HEK293T (cell line): ENCODE measurements around the gene ABHD13.
"Not testable (repeated sequence)": the region's sequence is repeated elsewhere in the genome, so short reads cannot be mapped to it uniquely, and the experiment has no call there.

Experiments
- CTCF ChIA-PET: fragments of 350-600 bp; formaldehyde crosslinking; extraction: SDS; loops from one replicate; lab custom pipeline; 2021; ENCODE audit warnings: antibody characterized with exemption, inconsistent platforms; lab: Yijun Ruan, JAX
- POLR2A ChIA-PET: fragments of 350-600 bp; formaldehyde crosslinking; extraction: SDS; loops from one replicate; lab custom pipeline; 2020; ENCODE audit warnings: antibody characterized with exemption, inconsistent platforms; lab: Yijun Ruan, JAX
- DNase-seq: peaks from one replicate; pipeline ENCODE4 v3.0.0; 2012; ENCODE audit warnings: mixed read lengths; ENCODE audit errors: extremely low spot score
- ARNT ChIP-seq: fragments of 450-650 bp; IDR thresholded peaks from 2 replicates; pipeline ENCODE4 v1.6.1; 2017; ENCODE audit warnings: mild to moderate bottlenecking
- BHLHE40 ChIP-seq: fragments of 450-650 bp; IDR thresholded peaks from 2 replicates; pipeline ENCODE4 v1.6.1; 2016; ENCODE audit warnings: mild to moderate bottlenecking, moderate library complexity, borderline replicate concordance
- CTBP1 ChIP-seq: fragments of 450-650 bp; IDR thresholded peaks from 2 replicates; pipeline ENCODE4 v1.6.1; 2016; ENCODE audit warnings: borderline replicate concordance
- ELF4 ChIP-seq: fragments of 450-650 bp; IDR thresholded peaks from 2 replicates; pipeline ENCODE4 v1.6.1; 2017; ENCODE audit warnings: antibody characterized with exemption
- FOXA1 ChIP-seq: fragments of 450-650 bp; IDR thresholded peaks from 2 replicates; pipeline ENCODE4 v1.6.1; 2016; ENCODE audit warnings: mild to moderate bottlenecking
- FOXK2 ChIP-seq: fragments of 450-650 bp; IDR thresholded peaks from 2 replicates; pipeline ENCODE4 v1.6.1; 2016; ENCODE audit warnings: mild to moderate bottlenecking
- FOXM1 ChIP-seq: fragments of 450-650 bp; IDR thresholded peaks from 2 replicates; pipeline ENCODE4 v1.6.1; 2017; ENCODE audit warnings: mild to moderate bottlenecking, borderline replicate concordance
- HDGF ChIP-seq: fragments of 450-650 bp; IDR thresholded peaks from 2 replicates; pipeline ENCODE4 v1.6.1; 2017; ENCODE audit warnings: antibody characterized with exemption, borderline replicate concordance
- L3MBTL2 ChIP-seq: fragments of 450-650 bp; conservative IDR thresholded peaks from 2 replicates; pipeline ENCODE4 v1.6.1; 2016; ENCODE audit warnings: mild to moderate bottlenecking
- LEF1 ChIP-seq: fragments of 450-650 bp; IDR thresholded peaks from 2 replicates; pipeline ENCODE4 v1.6.1; 2017; ENCODE audit warnings: mild to moderate bottlenecking, borderline replicate concordance
- NFRKB ChIP-seq: fragments of 450-650 bp; IDR thresholded peaks from 2 replicates; pipeline ENCODE4 v1.6.1; 2016; ENCODE audit warnings: mild to moderate bottlenecking, moderate library complexity
- PKNOX1 ChIP-seq: fragments of 450-650 bp; IDR thresholded peaks from 2 replicates; pipeline ENCODE4 v1.6.1; 2016
- SP1 ChIP-seq: fragments of 450-650 bp; IDR thresholded peaks from 2 replicates; pipeline ENCODE4 v1.6.1; 2017
- SUZ12 ChIP-seq: fragments of 450-650 bp; IDR thresholded peaks from 2 replicates; pipeline ENCODE4 v1.6.1; 2016; ENCODE audit warnings: mild to moderate bottlenecking
- TARDBP ChIP-seq: fragments of 450-650 bp; IDR thresholded peaks from 2 replicates; pipeline ENCODE4 v1.6.1; 2016
- ZNF384 ChIP-seq: fragments of 450-650 bp; IDR thresholded peaks from 2 replicates; pipeline ENCODE4 v1.6.1; 2016

ABHD13 gene

GRCh38 chr13:108230377-108230776, 12.2 kb downstream of the ABHD13 start:
- no peak for DNase-seq
- ChIA-PET POLR2A (no interaction called here), CTCF (no interaction called here)
- no peak for TF ChIP-seq TARDBP
- no peak for TF ChIP-seq FOXA1
- no peak for TF ChIP-seq ELF4
- TF ChIP-seq L3MBTL2: no peak
- no peak for TF ChIP-seq CTBP1

GRCh38 chr13:108249150-108249549, 31.0 kb downstream of the ABHD13 start:
- CTCF ChIA-PET: no interaction called here
- DNase-seq: no peak
- TF ChIP-seq CTBP1 (no peak), HDGF (no peak), ZNF384 (no peak), BHLHE40 (no peak), SP1 (no peak), FOXK2 (no peak), NFRKB (no peak), PKNOX1 (no peak), L3MBTL2 (no peak), FOXM1 (no peak), TARDBP (no peak), FOXA1 (no peak)
- POLR2A ChIA-PET: no interaction called here

GRCh38 chr13:108257248-108257647, 39.1 kb downstream of the ABHD13 start:
- no peak for TF ChIP-seq SUZ12
- TF ChIP-seq BHLHE40: no peak
- DNase-seq: no peak
- ChIA-PET CTCF (no interaction called here), POLR2A (no interaction called here)

- CTCF ChIA-PET: interaction anchor here (0.6 kb wide), 1 partner anchor 197 kb away, joined by 3 read pairs; no protein-coding TSS in a partner anchor
- DNase-seq: no peak
- POLR2A ChIA-PET: no interaction called here
- no peak for TF ChIP-seq ELF4
- TF ChIP-seq PKNOX1: no peak
- TF ChIP-seq ZNF384: no peak
- no peak for TF ChIP-seq NFRKB
- no peak for TF ChIP-seq BHLHE40
- TF ChIP-seq TARDBP: no peak
- TF ChIP-seq ARNT: no peak
- no peak for TF ChIP-seq FOXM1
Measured at GRCh38 chr13:108263621-108264355, 45.6 kb downstream of the ABHD13 start.

- ChIA-PET POLR2A (no interaction called here), CTCF (no interaction called here)
- TF ChIP-seq FOXK2 (no peak), TARDBP (no peak), BHLHE40 (no peak)
- no peak for DNase-seq
Measured at GRCh38 chr13:108266321-108266990, 48.3 kb downstream of the ABHD13 start.

GRCh38 chr13:108267347-108267746, 49.2 kb downstream of the ABHD13 start:
- ChIA-PET POLR2A (no interaction called here), CTCF (no interaction called here)
- DNase-seq: no peak
- no peak for TF ChIP-seq L3MBTL2
- TF ChIP-seq FOXK2: no peak
- TF ChIP-seq SUZ12: no peak
- TF ChIP-seq FOXA1: no peak
- TF ChIP-seq NFRKB: no peak
- no peak for TF ChIP-seq ARNT
- no peak for TF ChIP-seq HDGF
- TF ChIP-seq FOXM1: no peak
- TF ChIP-seq PKNOX1: no peak
- TF ChIP-seq LEF1: no peak
- no peak for TF ChIP-seq ELF4
- no peak for TF ChIP-seq TARDBP
- TF ChIP-seq ZNF384: no peak
- TF ChIP-seq SP1: no peak
- TF ChIP-seq CTBP1: no peak
- no peak for TF ChIP-seq BHLHE40

- POLR2A ChIA-PET, DNase-seq, CTCF ChIA-PET: not testable (repeated sequence)
Measured at GRCh38 chr13:108267855-108268254, 49.7 kb downstream of the ABHD13 start.
